ENCODE results near the gene PTPRN2. TPM values are rescaled to one million over a fixed set of nuclear protein-coding genes. Genes with fewer than 3 reads are reported as not detected.

The PTPRN2 gene
- total and polyA plus RNA-seq, 7 donors = 3.2 to 7.1 (median 5.5) TPM

GRCh38 chr7:157709531-157710251 lies 877.9 kb downstream of the PTPRN2 start:
- peak; percentile 57 for DNase-seq
- no peaks in the 10 kb centered on the region for H3K9me3 ChIP-seq
- no peak overlapping the region for H3K4me3 ChIP-seq
- no peak overlapping the region for H3K27ac ChIP-seq
- intact Hi-C loops (cut with DNase I) = no loop called here
- H3K36me3 ChIP-seq = no peaks in the 10 kb centered on the region
- WGBS, 2 donors = 81 to 84% methylated on average over 26 of the region's 26 CpGs
- TF ChIP-seq CTCF (IDR thresholded peaks at IDR 0.05) (no peak), POLR2A (IDR thresholded peaks at IDR 0.05) (no peak), POLR2AphosphoS5 (IDR thresholded peaks at IDR 0.05) (no peak), EP300 (IDR thresholded peaks at IDR 0.05) (no peak)
- H3K4me1 ChIP-seq = no peaks in the 10 kb centered on the region
- H3K27me3 ChIP-seq = peaks cover 0 to 35% (median 0%) of the 10 kb centered on the region in 3 donors

GRCh38 chr7:157708919-157709295 lies 878.7 kb downstream of the PTPRN2 start:
- TF ChIP-seq POLR2A (IDR thresholded peaks at IDR 0.05) (no peak), EP300 (IDR thresholded peaks at IDR 0.05) (no peak), POLR2AphosphoS5 (IDR thresholded peaks at IDR 0.05) (no peak), CTCF (IDR thresholded peaks at IDR 0.05) (no peak)
- Histone ChIP-seq H3K9me3 (no peaks in the 10 kb centered on the region), H3K36me3 (no peaks in the 10 kb centered on the region), H3K4me3 (no peak overlapping the region), H3K4me1 (no peaks in the 10 kb centered on the region), H3K27ac (no peak overlapping the region), H3K27me3 (peaks cover 0 to 42% (median 0%) of the 10 kb centered on the region in 3 donors)
- peak; percentile 37 for DNase-seq
- 77 to 78% methylated on average over 9 of the region's 9 CpGs for WGBS, 2 donors
- intact Hi-C loops (cut with DNase I) = no loop called here

- 69 to 71% methylated on average over 23 of the region's 23 CpGs for WGBS, 2 donors
- DNase-seq = peak; percentile 45
- Histone ChIP-seq H3K4me3 (no peak overlapping the region), H3K4me1 (no peaks in the 10 kb centered on the region), H3K27ac (no peak overlapping the region), H3K27me3 (peaks cover 0 to 46% (median 4%) of the 10 kb centered on the region in 3 donors), H3K36me3 (no peaks in the 10 kb centered on the region), H3K9me3 (no peaks in the 10 kb centered on the region)
- TF ChIP-seq POLR2A (IDR thresholded peaks at IDR 0.05) (no peak), CTCF (IDR thresholded peaks at IDR 0.05) (no peak), EP300 (IDR thresholded peaks at IDR 0.05) (no peak), POLR2AphosphoS5 (IDR thresholded peaks at IDR 0.05) (no peak)
- intact Hi-C loops (cut with DNase I) = no loop called here
Observed at GRCh38 chr7:157707983-157708918, 879.4 kb downstream of the PTPRN2 start.

GRCh38 chr7:157704365-157704764 lies 883.3 kb downstream of the PTPRN2 start:
- DNase-seq = peak; percentile 21
- Histone ChIP-seq H3K27me3 (peaks cover 0 to 64% (median 27%) of the 10 kb centered on the region in 3 donors), H3K27ac (no peak overlapping the region), H3K4me3 (no peak overlapping the region), H3K36me3 (no peaks in the 10 kb centered on the region), H3K9me3 (no peaks in the 10 kb centered on the region), H3K4me1 (no peaks in the 10 kb centered on the region)
- TF ChIP-seq POLR2AphosphoS5 (IDR thresholded peaks at IDR 0.05) (no peak), CTCF (IDR thresholded peaks at IDR 0.05) (no peak), POLR2A (IDR thresholded peaks at IDR 0.05) (no peak), EP300 (IDR thresholded peaks at IDR 0.05) (no peak)
- WGBS, 2 donors = 75 to 81% methylated on average over 9 of the region's 9 CpGs
- intact Hi-C loops (cut with DNase I) = no loop called here

All from sigmoid colon (tissue), 7 donors.